KG1 (cell line): ENCODE results near the gene SORBS1.

Experiments
- DNase-seq: peaks from one replicate; lab custom pipeline; 2025; lab: John Stamatoyannopoulos, UW

The SORBS1 gene

DNA sequence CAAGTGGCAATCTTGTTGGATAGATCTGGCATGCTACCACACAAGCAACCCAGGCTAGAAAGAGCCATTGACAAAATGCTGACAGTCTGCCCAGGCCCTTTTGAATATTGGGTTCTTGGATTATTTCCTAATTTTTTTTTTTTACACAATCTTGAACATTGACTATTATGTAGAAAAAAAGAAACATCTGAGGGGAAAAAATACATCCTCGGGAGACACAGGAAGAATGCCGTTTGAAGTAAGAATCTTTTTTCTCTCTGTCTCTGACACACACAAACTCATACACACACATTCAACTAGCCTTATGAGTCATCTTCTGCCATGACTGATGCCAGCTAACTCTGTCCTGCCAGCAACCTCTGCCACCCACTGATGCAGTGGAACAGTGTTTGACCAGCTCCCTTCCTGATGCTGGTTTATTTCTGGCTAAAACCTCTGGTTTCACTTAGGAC is 47.2 kb downstream of the SORBS1 start:
- DNase-seq: no peak

DNA sequence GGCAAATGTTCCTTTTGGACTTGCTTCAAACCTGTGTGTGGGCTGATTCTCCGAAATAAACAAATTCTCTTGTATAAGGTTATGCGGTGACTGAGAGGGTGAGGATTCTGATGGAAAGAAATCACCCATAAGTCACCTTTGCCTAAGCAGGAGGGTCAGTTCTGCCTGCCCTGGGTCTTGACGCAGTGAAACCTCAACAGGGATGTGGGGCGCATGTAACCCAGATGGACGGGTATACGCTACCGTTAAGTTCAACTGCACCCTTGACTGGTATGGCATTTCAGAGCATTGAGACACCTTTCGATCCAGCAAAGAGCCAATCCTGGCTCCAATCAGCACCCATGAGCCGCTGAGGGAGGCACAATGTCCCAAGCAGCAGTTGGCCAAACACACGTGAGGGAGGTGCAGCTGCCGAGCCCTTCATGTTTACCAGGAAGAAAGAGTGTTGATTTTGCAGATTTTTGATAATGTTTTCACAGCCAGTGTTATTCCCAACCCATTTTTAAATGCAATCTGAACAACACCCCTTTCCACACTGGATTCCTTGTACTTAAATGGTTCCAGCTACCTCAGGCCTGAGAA is 48.1 kb downstream of the SORBS1 start:
- no peak for DNase-seq

DNA sequence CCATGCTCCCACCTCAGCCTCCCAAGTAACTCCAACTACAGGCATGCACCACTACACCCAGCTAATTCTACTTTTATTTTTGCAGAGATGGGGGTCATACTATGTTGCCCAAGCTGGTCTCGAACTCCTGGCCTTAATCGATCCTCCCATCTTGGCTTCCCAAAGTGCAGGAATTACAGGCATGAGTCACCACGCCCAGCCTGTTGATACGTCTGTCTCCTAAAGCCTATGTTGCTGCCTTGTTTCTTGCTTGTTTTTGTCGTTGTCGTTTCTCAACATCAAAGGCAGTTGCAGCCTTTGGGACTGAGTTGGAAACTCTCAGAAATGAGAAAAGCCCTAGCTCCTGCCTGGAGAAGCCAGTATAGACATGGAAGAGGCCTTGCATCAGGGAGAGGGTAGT is 49.9 kb downstream of the SORBS1 start:
- DNase-seq: no peak

DNA sequence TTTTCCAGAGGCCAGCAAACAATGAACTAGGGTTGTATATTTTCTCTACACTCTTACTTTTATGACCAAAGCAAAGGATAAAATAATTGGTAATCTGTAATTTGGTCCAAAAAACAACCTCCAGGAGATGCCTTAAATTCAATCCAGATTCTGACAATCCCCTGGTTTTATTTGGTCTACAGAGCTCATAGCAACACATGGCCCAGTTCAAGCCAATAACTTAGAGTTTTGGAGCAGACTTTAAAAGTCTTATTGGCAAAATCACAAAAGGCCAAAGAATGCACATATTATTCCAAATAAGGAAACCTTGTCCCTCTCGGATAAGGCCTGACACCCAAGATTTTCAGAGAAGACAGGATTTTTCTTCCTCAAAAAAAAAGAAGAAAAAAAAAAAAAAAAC is 51.9 kb downstream of the SORBS1 start:
- DNase-seq: no peak

DNA sequence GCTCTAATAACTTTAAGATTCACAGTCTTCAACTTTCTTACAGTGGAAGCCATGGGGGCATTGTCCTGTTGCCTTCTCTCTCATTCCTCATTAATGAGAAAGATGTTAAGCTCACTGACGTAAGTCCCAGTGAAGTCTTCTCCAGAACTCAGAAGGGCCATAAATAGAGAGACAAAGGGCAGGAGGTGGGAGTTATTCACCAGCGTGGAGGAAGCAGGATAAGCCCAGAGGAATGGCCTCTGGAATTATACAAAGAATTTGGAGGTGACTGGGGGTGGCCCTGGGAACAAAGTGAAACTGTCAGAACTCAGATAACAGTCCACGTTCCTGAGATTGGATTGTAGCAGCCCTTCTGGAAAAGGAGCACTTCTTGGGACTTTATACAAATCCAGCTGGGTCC is 52.4 kb downstream of the SORBS1 start:
- DNase-seq: no peak

DNA sequence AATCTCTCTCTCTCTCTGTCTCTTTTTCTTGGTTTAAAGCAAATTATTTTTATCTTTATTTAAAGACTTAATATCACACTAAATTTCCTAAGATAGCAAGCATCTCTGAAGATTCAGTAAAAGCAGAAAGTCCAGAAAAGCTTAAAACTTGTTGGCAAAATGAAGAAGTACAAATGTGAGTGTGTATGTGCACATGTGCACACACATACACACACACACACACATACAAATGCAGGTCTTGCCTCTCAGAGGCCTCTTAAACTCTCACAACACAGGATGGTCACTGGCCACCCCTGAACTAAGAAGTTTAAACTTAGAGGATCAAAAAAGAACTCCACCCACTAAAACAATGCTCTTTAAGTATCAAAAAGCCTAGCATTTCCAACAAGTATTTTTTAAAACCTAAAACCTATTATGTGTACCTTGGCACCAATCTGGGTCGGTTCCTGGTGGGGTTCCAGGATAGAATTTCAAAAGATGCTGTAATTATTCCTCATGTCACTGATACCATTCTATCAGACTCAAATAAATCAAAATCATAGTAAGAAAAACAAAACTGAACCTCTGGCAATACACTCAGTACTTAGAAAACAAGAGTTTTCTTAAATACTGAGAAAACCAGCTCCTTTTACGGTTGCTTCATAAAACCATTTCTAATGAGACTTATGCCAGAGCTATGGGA is 55.0 kb downstream of the SORBS1 start:
- DNase-seq: no peak

DNA sequence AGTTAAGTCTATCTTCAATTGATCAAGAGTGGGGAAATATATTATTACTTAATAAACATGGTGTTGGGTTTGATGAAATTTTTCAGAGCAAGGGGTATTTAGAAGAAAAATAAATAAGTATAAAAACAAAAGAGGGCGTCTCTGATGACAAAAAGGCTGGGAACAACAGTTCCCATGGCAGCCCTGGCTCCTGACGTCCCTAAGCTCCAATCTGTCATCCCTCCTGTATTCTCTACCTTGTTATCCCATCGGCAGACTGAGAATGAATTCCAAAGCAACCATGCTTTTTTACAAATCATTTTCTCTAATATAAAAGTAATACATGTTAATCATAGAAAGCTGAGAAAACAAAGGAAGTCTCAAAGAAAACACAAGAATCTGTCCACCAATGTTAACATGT is 55.5 kb downstream of the SORBS1 start:
- no peak for DNase-seq

DNA sequence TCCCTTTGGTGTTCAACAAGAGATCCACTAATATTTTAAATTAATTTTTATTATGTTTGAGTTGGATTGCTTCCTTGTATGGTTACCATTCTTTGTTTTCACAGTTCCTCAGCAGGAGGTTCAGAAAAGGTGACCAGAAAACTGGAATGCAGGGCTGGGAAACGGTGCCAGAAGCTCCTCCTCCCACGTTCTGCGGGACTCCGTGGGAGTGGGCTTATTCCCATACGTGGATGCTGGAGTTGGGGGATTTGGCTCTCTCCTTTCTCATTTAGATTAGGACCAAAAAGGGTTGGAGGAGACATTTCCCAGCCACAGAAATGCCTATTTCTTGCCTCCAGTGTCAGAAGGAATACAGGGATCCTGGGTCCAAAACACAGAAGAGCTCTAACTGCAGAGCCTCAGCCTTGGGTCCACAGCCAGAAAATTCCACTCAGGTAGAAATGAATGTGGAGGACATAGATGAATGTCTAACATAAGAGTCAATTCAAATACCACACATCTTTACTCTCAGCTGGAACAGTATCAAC is 56.0 kb downstream of the SORBS1 start:
- no peak for DNase-seq

DNA sequence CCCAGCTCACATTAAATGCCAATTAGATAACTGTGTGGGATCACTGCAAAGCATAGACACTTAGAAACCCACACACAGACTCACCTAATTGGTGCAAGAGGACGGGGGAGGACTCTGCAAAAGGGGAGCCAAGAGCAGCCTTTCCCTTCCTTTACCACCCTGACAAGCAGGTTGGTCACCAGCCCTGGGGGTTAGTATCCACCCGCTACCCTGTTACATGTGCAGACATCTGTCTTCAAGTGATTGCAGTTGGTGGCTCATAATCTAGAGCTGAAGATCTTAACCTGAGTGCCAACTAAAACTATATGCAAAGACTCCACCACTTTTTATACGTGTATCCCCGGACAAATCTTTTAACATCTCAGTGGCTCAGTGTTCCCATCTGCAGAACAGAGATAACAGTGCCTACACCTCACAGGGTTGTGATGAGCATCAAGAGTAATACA is 56.9 kb downstream of the SORBS1 start:
- DNase-seq: no peak

DNA sequence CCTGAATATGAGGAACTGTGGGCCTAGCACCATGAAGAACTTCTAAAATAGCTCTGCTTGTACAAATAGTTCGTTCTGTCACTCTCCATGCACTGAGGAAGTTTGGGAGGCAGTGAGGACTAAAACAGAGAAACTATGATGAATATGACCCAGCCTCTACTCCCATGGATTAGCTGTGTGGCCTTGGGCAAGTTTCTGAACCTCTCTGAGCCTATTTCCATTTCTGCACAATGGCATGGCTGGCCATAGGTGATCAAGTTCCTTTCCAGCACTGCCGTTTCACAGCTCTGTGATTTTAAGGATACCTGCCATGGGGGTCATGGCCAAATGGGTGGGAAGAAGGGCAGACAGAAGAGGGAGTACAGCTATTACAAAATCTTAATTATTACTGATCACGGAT is 57.6 kb downstream of the SORBS1 start:
- no peak for DNase-seq

DNA sequence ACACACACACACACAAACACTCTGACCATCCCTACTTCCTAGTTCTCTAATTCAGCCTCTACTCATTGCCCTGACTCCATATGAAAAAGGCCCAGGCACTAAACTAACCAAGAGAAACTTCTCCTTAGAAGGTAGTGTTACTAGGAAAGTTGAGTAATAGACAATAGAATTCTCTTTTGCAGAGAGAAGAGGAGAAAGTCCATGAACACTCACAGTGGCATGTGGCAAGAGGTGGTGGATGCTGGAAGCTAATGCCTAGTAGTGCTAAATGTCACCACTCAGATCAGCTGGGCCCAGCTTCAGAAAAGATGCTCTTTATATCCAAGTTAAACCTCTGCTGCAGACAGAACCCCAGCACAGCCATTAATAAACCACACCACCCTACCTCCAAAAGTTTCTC is 58.2 kb downstream of the SORBS1 start:
- DNase-seq: no peak

DNA sequence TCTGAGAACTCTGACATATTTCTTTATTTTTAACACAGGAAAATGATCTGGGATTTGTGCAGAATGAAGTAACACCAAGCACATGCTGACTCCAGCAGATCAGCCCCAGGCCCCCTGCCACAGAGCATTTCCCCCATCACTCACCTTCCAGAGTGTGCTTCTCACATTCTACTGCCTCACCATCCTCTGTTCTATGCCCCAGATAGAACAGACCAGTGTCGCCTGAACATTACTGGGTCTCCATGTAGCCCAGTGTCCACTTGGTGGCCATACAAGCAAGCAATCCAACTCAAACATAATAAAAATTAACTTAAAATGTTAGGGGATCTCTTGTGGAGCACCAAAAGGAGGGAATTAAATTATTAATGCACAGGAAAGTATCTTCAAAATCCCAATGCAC is 58.8 kb downstream of the SORBS1 start:
- no peak for DNase-seq

DNA sequence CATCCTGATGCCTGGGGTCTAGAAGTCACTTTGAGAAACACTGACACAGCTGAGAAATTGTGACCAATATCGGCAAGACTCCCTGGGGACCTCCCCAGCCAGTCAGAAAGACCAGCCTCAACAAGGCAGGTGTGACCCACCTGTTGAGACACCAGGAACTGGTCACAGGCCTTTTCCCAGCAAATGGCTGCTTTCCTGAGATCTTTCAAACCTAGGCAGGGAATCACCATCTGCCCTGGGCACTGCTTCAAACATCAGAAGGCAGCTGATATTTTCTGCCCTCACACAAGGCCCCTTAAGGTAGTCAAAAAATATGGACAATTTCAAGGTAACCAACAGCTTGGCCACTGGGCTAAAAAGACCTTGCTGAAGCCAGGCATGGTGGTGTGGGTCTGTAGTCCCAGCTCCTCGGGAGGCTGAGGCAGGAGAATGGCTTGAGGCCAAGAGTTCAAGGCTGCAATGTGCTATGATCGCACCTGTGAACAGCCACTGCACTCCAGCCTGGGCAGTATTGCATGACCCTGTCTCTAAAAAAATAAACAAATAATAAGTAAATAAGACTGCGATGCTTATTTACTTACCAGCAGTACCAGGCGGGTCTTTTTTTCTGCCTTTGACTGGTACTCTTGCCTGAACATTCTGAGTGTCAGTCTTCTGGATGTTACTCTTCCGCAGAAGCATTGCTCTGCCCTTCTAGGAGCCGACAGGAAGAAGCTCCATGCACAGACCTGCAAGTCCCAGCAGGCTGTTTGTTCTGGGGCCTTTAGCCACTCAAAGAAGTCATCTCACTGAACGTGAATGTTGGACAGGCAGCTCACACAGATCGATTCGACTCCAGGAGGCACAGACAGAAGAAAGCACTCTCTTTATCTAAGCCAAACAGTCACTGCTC is 59.7 kb downstream of the SORBS1 start:
- DNase-seq: no peak

DNA sequence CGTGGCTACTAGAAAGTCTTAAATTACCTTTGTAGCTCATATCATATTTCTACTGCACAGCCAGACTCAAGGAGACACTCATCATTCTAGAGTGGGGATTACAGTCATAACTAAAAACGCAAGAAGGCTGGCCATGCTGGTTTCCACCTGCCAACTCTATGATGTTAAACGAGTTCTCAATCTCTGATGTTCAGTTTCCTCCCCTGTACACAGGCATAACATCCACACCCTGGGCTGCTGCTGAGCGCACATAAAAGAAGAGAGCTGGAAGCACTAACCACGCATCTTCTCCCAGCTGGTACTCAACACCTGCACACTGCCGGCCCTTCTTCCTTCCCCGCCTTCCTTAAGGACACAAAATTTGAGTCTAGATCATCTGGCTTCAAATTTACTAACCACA is 60.5 kb downstream of the SORBS1 start:
- DNase-seq: no peak

DNA sequence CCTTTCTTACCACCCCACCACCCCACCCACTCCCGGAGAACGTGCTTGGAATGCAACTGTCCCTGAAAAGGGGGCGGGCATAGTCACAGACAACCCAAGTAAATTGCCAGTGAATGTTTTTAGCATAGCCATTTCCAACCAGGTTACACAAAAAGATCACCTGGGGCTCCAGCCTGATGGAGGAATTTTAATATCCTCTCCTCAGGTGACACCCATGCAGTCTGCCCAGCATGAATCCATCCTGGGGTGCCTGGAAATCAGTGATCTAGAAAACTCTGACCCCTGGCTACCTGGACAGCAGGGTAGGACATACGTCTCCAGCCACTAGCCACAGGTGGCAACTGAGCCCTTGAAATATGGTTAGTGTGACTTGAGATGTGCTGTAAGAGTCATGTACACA is 61.1 kb downstream of the SORBS1 start:
- no peak for DNase-seq

DNA sequence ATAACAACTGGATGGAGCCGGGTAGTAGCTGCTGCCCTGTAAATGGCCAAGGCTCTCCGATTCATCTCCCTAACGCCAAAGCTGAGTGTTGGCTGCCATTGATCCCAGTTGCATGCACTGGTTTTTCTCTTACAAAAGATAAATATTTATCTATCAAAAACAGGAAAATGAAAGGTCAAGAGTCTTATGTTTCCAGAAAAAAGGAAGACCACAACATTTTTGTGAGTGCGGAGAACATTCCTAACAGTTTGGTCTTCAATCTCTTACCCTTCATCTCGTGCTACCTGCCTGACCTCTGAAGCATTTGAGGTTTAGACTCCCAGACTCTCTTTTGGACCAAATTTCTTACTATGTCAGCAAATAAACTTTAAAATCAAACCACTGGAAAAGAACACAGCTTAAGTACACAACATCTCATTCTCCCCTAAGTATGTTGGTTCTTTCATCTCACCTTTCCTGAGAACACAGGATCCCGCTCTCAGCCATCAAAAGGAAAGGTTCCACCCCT is 61.6 kb downstream of the SORBS1 start:
- no peak for DNase-seq

DNA sequence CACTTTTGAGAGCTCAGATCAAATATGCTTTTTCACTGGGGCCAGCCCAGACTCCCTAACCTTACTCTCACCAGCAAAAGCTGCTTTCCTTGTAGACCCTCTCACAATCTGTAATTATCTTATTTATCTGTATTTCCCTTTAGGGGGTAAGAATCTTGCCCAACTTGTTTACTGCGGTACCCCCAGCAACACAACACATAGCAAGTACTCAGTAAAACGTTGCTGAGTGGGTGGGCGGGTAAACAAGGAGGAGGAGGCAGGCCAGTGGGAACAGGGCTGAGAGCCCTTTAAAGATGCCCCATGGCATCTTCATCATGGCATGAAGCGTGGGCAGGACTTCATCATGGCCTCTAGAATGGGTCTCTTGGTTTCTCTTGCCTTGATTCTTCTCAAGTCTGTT is 64.2 kb downstream of the SORBS1 start:
- no peak for DNase-seq

DNA sequence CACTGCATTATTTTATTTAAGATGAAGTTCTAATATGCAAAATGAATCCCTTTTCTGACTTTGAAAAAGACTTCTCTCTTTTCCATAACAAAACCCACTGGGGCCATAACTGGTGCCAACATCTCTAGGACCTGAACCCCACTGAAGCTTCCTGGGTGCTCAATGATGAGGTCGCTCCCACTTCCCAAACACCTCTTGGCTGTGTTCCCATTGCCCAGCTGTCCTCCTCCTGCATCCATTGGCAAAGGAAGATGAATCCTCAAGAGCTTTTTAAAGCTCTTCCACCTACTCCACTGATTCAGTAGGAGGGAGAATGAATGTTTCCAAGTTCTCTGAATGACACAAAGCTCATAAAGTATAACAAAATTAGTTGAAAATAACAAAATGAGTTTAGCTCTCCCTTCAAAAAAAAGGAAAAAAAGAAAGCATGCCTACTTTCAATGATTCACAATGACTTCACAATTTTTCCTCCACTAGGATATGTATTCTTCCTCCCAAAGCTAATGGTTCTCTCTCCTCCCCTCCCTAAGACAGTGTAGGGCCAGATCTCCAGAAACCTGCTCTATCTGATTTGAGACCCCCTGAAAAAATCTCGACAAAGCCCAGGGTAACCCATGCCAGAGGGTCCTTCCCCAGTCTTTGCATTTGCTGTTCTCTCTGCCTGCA is 64.8 kb downstream of the SORBS1 start:
- no peak for DNase-seq

DNA sequence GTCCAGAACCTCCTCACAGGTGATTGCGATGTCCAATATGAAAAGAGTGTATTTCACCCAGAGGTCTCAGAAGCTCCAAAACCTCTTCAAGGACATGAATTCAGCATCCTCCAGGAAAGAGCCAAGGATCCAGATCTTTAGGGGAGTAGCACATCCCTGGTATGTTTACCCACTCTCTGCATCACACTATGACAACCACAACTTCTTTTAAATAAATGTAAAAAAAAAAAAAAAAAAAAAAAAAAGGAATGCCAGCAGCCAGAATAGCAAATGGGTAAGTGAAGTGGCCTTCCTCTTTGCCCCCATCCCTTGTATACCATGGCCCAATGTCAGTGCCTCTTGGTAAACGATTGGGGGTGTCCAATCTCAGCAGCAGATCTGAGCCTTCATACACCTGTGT is 67.3 kb downstream of the SORBS1 start:
- no peak for DNase-seq

DNA sequence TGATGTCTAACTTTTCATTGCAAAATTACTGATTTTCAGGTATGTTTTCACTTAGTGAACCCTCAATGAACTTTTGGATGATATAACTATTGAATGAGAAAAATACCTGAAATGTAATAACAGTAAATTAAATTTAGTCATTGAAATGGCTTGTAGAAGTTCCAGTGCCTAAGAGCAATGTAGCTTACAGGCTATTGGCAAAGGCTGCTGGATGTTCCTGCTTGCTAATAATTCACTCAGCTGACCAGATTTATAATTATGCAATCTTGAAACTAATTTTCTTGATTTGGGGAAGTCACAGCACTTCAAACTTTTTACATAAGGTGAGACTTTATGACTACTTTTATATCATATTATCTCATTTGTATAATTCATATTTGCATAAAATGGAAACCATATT is 73.2 kb downstream of the SORBS1 start:
- no peak for DNase-seq

DNA sequence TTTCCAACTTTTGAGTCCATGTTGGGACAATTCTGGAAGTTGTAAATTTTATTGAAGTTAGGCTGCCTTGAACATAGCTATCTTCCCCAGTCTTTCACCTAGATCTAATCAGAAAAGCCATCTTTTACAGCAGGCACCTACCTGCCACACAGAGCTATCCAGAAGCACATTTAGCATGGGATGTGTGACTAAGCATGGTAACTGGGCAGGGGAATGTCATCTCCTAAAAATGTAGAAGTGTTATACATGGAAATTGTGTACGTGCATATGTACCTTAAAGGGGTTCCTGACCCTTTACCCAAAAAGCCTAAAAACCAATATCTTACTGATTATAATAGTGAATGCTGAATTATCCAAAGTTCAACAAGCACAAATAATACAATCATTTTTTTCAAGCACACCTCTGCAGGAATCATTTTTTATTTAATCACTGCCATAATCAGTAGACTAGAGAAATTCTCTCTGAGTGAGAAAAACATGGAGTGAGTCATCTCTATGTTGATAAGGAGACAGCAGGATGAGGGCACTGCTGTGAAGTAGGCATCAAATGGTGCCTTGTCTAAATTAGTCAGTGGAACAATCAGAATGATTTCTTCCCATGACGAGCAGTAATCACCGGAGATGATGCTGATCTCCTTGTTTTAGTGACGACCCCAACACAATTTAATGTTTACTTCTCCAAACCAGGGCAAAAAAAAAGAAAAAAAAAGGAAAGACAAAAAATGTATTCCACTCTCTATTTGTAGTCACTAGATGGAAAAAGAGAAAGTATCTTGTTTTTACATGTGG is 75.9 kb downstream of the SORBS1 start:
- DNase-seq: no peak
